ENCODE measurements around the gene ITGAX. TPM values are rescaled to one million over a fixed set of nuclear protein-coding genes. Genes with fewer than 3 reads are reported as not detected.

ITGAX gene
- total RNA-seq, 5 donors from 2014 or later (not counting 1 experiment from before 2014, with no cell fraction given), result 1.4 to 4.3 (median 3.9) TPM

DNA sequence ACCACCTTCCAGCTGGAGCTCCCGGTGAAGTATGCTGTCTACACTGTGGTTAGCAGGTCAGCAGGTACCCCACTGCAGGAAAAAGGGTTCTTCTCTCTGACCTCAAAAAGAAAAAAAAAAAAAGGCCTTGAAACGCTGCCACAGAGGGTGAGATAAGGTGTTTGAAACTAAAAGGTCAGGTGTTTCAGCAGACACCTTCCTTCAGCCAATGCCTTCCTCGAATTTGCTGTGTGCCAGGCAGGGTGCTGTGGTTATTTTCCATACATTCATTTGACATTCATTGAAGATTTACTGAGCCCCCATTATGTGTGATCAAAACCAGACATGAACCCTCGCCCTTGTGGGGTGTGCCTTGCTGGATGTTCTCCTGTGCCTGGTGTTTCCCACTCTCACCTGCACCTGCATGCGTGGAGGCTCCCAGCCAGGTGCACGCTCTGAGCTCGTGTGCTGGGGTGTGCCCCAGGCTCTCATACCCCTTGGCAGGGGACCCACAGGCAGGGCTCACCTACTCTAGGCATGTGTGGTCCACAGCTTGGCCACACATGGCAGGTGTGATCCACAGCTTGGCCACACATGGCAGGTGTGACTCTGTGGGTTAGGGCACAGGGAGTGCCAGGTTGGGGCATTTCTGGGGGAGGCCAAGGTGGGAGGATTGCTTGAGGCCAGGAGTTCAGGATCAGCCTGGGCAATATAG lies 22.4 kb downstream of the ITGAX start:
- H3K4me3 Mint-ChIP-seq, result no peak overlapping the region
- 41% methylated on average over 5 of the region's 7 CpGs for whole genome bisulfite sequencing (ENCODE audit: insufficient coverage)
- DNase-seq (no peak), ATAC-seq (replicated peaks in 1 of 4) (no peak)
- H3K9me3 Mint-ChIP-seq, result peaks cover 0 to 9% (median 0%) of the 10 kb centered on the region in 3 donors
- peaks cover 2 to 9% (median 4%) of the 10 kb centered on the region in 3 donors for H3K4me1 Mint-ChIP-seq
- ChIA-PET POLR2A (no interaction called here), CTCF (no interaction called here)
- H3K4me3 ChIP-seq (ENCODE audit: control insufficient read depth in 1 of 2, extremely low read depth in 1 of 2, low read length in 1 of 2), result no peak overlapping the region
- H3K27ac Mint-ChIP-seq, result no peak overlapping the region
- no peaks in the 10 kb centered on the region for H3K36me3 Mint-ChIP-seq
- peaks cover 0 to 1% of the 10 kb centered on the region in 2 donors for H3K27me3 Mint-ChIP-seq
- H3K36me3 ChIP-seq (ENCODE audit: control insufficient read depth in 2 of 2, extremely low read depth in 1 of 2, insufficient read depth in 1 of 2, low read length in 1 of 2), result no peaks in the 10 kb centered on the region
- peaks cover 0 to 10% of the 10 kb centered on the region in 2 experiments for H3K27me3 ChIP-seq (replicated peaks in 1 of 2; ENCODE audit: control insufficient read depth in 2 of 2, extremely low read depth in 1 of 2, insufficient read depth in 2 of 2, low read length in 1 of 2)
- no peaks in the 10 kb centered on the region for H3K9me3 ChIP-seq
- H3K4me1 ChIP-seq (ENCODE audit: control insufficient read depth in 1 of 2, extremely low read depth in 1 of 2, insufficient read depth in 2 of 2, low read length in 2 of 2), result peaks cover 0 to 19% of the 10 kb centered on the region in 2 experiments
- no peak overlapping the region for H3K27ac ChIP-seq (ENCODE audit: low read length)

DNA sequence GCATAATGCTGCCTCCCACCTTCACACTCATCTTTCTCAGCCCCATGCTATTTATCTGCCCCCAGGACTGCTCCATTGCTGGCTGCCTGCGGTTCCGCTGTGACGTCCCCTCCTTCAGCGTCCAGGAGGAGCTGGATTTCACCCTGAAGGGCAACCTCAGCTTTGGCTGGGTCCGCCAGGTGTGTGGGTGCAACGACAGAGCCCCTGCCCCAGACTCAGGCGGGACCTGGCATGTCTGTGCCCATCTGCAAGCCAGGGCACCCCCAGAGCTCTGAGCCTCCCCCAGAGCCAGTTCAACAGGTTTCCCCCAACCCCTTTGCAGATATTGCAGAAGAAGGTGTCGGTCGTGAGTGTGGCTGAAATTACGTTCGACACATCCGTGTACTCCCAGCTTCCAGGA lies 25.2 kb downstream of the ITGAX start:
- POLR2A ChIA-PET, result no interaction called here
- H3K36me3 Mint-ChIP-seq, result no peaks in the 10 kb centered on the region
- 88% methylated on average over 6 of the region's 12 CpGs for WGBS (ENCODE audit: insufficient coverage)
- H3K36me3 ChIP-seq (ENCODE audit: control insufficient read depth in 2 of 2, extremely low read depth in 1 of 2, insufficient read depth in 1 of 2, low read length in 1 of 2), result no peaks in the 10 kb centered on the region
- CTCF ChIA-PET, result no interaction called here
- peaks cover 0 to 23% of the 10 kb centered on the region in 2 experiments for H3K4me1 ChIP-seq (ENCODE audit: control insufficient read depth in 1 of 2, extremely low read depth in 1 of 2, insufficient read depth in 2 of 2, low read length in 2 of 2)
- no peak overlapping the region for H3K4me3 Mint-ChIP-seq
- peaks cover 5 to 9% (median 6%) of the 10 kb centered on the region in 3 donors for H3K4me1 Mint-ChIP-seq
- H3K27me3 Mint-ChIP-seq, result peaks cover 0 to 10% of the 10 kb centered on the region in 2 donors
- H3K9me3 ChIP-seq, result no peaks in the 10 kb centered on the region
- ATAC-seq (replicated peaks in 1 of 4) (no peak), DNase-seq (no peak)
- H3K27ac Mint-ChIP-seq, result no peak overlapping the region
- H3K27ac ChIP-seq (ENCODE audit: low read length), result no peak overlapping the region
- no peak overlapping the region for H3K4me3 ChIP-seq (ENCODE audit: control insufficient read depth in 1 of 2, extremely low read depth in 1 of 2, low read length in 1 of 2)
- H3K9me3 Mint-ChIP-seq, result peaks cover 0 to 8% (median 0%) of the 10 kb centered on the region in 3 donors
- H3K27me3 ChIP-seq (replicated peaks in 1 of 2; ENCODE audit: control insufficient read depth in 2 of 2, extremely low read depth in 1 of 2, insufficient read depth in 2 of 2, low read length in 1 of 2), result peaks cover 0 to 22% of the 10 kb centered on the region in 2 experiments

GRCh38 chr16:31382485-31383161 lies 27.6 kb downstream of the ITGAX start:
- Histone ChIP-seq H3K4me3 (ENCODE audit: control insufficient read depth in 1 of 2, extremely low read depth in 1 of 2, low read length in 1 of 2) (no peak overlapping the region), H3K4me1 (ENCODE audit: control insufficient read depth in 1 of 2, extremely low read depth in 1 of 2, insufficient read depth in 2 of 2, low read length in 2 of 2) (peaks cover 0 to 12% of the 10 kb centered on the region in 2 experiments), H3K9me3 (no peaks in the 10 kb centered on the region), H3K27ac (ENCODE audit: low read length) (no peak overlapping the region), H3K27me3 (replicated peaks in 1 of 2; ENCODE audit: control insufficient read depth in 2 of 2, extremely low read depth in 1 of 2, insufficient read depth in 2 of 2, low read length in 1 of 2) (peaks cover 0 to 22% of the 10 kb centered on the region in 2 experiments), H3K36me3 (ENCODE audit: control insufficient read depth in 2 of 2, extremely low read depth in 1 of 2, insufficient read depth in 1 of 2, low read length in 1 of 2) (no peaks in the 10 kb centered on the region)
- ChIA-PET POLR2A (no interaction called here), CTCF (interaction anchor here in 1 of 2 donors (0.6 to 0.7 kb wide), 2 partner anchors 60 to 84 kb away, joined by 3 read pairs; no protein-coding TSS in a partner anchor)
- peaks cover 0 to 12% of the 10 kb centered on the region in 2 donors for H3K27me3 Mint-ChIP-seq
- no peaks in the 10 kb centered on the region for H3K36me3 Mint-ChIP-seq
- DNase-seq (peak; percentile 18 to 77 (median 53)), ATAC-seq (replicated peaks in 1 of 4) (peak; percentile 71 to 78 (median 76))
- 54% methylated on average over 6 of the region's 14 CpGs for WGBS (ENCODE audit: insufficient coverage)
- H3K4me3 Mint-ChIP-seq, result no peak overlapping the region
- H3K27ac Mint-ChIP-seq, result no peak overlapping the region
- H3K9me3 Mint-ChIP-seq, result no peaks in the 10 kb centered on the region
- H3K4me1 Mint-ChIP-seq, result peaks cover 2 to 8% (median 6%) of the 10 kb centered on the region in 3 donors

GRCh38 chr16:31385680-31386079 lies 30.7 kb downstream of the ITGAX start:
- H3K27me3 Mint-ChIP-seq, result peaks cover 9 to 16% of the 10 kb centered on the region in 2 donors
- no peaks in the 10 kb centered on the region for H3K9me3 Mint-ChIP-seq
- Histone ChIP-seq H3K27me3 (replicated peaks in 1 of 2; ENCODE audit: control insufficient read depth in 2 of 2, extremely low read depth in 1 of 2, insufficient read depth in 2 of 2, low read length in 1 of 2) (peaks cover 0 to 22% of the 10 kb centered on the region in 2 experiments), H3K4me1 (ENCODE audit: control insufficient read depth in 1 of 2, extremely low read depth in 1 of 2, insufficient read depth in 2 of 2, low read length in 2 of 2) (peaks cover 0 to 6% of the 10 kb centered on the region in 2 experiments), H3K9me3 (no peaks in the 10 kb centered on the region), H3K36me3 (ENCODE audit: control insufficient read depth in 2 of 2, extremely low read depth in 1 of 2, insufficient read depth in 1 of 2, low read length in 1 of 2) (no peaks in the 10 kb centered on the region), H3K4me3 (ENCODE audit: control insufficient read depth in 1 of 2, extremely low read depth in 1 of 2, low read length in 1 of 2) (no peak overlapping the region), H3K27ac (ENCODE audit: low read length) (no peak overlapping the region)
- DNase-seq (no peak), ATAC-seq (replicated peaks in 1 of 4) (no peak)
- no peak overlapping the region for H3K4me3 Mint-ChIP-seq
- POLR2A ChIA-PET, result no interaction called here
- H3K4me1 Mint-ChIP-seq, result peaks cover 2 to 6% (median 6%) of the 10 kb centered on the region in 3 donors
- CTCF ChIA-PET, result interaction anchor here in 1 of 2 donors (1.3 kb wide), 1 partner anchor 484 kb away, joined by 3 read pairs; no protein-coding TSS in a partner anchor
- no peak overlapping the region for H3K27ac Mint-ChIP-seq
- no peaks in the 10 kb centered on the region for H3K36me3 Mint-ChIP-seq
- WGBS (ENCODE audit: insufficient coverage), result 94% methylated on average over 2 of the region's 4 CpGs

DNA sequence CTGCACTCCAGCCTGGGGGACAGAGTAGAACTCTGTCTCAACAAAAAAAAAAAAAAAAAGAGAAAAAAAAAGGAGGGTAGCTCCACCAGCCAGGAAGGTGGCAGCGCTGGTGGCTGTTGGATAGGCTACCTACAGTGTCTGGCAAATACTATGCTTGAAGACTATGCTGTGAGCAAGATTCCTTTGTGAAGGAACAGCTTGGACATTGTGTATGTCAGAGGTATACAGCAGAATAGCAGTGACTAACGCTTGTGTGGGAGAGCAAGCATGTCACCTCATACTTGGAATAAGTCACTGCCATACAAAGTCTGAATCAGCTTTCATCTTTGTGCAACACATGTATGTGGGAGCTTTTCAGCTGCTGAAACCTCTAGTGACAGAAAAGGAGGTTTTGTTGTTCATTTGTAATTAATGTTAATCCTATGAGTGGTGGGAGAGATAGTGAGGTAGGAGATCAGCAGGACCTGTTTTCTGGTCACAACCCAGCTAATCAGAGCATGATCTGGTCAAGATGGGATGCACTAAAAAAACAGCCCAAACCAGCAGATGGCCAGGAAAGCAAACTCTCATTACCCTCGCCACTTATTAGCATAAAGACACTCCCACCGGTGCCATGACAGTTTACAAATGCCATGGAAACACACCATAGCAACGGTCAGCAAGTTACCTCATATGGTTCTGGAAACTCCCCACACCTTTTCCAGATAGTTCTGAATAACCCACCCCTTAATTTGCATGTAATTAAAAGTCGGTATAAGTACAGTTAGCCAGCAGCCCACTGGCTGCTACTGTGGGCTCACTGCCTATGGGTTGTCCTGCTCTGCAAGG lies 31.4 kb downstream of the ITGAX start:
- peak in 2 of 4 experiments; percentile 23 to 29 for ATAC-seq (replicated peaks in 1 of 4)
- CTCF ChIA-PET, result interaction anchor here (0.6 to 1.3 kb wide), 2 partner anchors 108 to 483 kb away, joined by 3 read pairs; no protein-coding TSS in a partner anchor
- peaks cover 2 to 6% (median 6%) of the 10 kb centered on the region in 3 donors for H3K4me1 Mint-ChIP-seq
- DNase-seq, result peak in 4 of 35 experiments; percentile 6 to 53 (median 17)
- peaks cover 0 to 22% of the 10 kb centered on the region in 2 experiments for H3K27me3 ChIP-seq (replicated peaks in 1 of 2; ENCODE audit: control insufficient read depth in 2 of 2, extremely low read depth in 1 of 2, insufficient read depth in 2 of 2, low read length in 1 of 2)
- no peak overlapping the region for H3K27ac Mint-ChIP-seq
- H3K36me3 ChIP-seq (ENCODE audit: control insufficient read depth in 2 of 2, extremely low read depth in 1 of 2, insufficient read depth in 1 of 2, low read length in 1 of 2), result no peaks in the 10 kb centered on the region
- POLR2A ChIA-PET, result no interaction called here
- H3K9me3 Mint-ChIP-seq, result no peaks in the 10 kb centered on the region
- no peak overlapping the region for H3K27ac ChIP-seq (ENCODE audit: low read length)
- no peaks in the 10 kb centered on the region for H3K36me3 Mint-ChIP-seq
- no peaks in the 10 kb centered on the region for H3K9me3 ChIP-seq
- H3K4me1 ChIP-seq (ENCODE audit: control insufficient read depth in 1 of 2, extremely low read depth in 1 of 2, insufficient read depth in 2 of 2, low read length in 2 of 2), result peaks cover 0 to 6% of the 10 kb centered on the region in 2 experiments
- H3K27me3 Mint-ChIP-seq, result peaks cover 11 to 16% of the 10 kb centered on the region in 2 donors
- 68% methylated on average over 5 of the region's 6 CpGs for WGBS (ENCODE audit: insufficient coverage)
- no peak overlapping the region for H3K4me3 Mint-ChIP-seq
- H3K4me3 ChIP-seq (ENCODE audit: control insufficient read depth in 1 of 2, extremely low read depth in 1 of 2, low read length in 1 of 2), result no peak overlapping the region

- WGBS (ENCODE audit: insufficient coverage), result no CpG with 5 or more reads among the region's 2 CpGs
- CTCF ChIA-PET, result no interaction called here
- POLR2A ChIA-PET, result no interaction called here
Measured at GRCh38 chr16:31388535-31388934, 33.6 kb downstream of the ITGAX start.

More at GRCh38 chr16:31388535-31388934, 33.6 kb downstream of the ITGAX start:
- Histone ChIP-seq H3K4me1 (ENCODE audit: control insufficient read depth in 1 of 2, extremely low read depth in 1 of 2, insufficient read depth in 2 of 2, low read length in 2 of 2) (no peaks in the 10 kb centered on the region), H3K4me3 (ENCODE audit: control insufficient read depth in 1 of 2, extremely low read depth in 1 of 2, low read length in 1 of 2) (no peak overlapping the region), H3K27me3 (replicated peaks in 1 of 2; ENCODE audit: control insufficient read depth in 2 of 2, extremely low read depth in 1 of 2, insufficient read depth in 2 of 2, low read length in 1 of 2) (peaks cover 0 to 21% of the 10 kb centered on the region in 2 experiments), H3K9me3 (no peaks in the 10 kb centered on the region), H3K36me3 (ENCODE audit: control insufficient read depth in 2 of 2, extremely low read depth in 1 of 2, insufficient read depth in 1 of 2, low read length in 1 of 2) (no peaks in the 10 kb centered on the region), H3K27ac (ENCODE audit: low read length) (no peak overlapping the region)
- DNase-seq, result no peak
- H3K4me3 Mint-ChIP-seq, result no peak overlapping the region
- peaks cover 10 to 14% of the 10 kb centered on the region in 2 donors for H3K27me3 Mint-ChIP-seq
- no peak overlapping the region for H3K27ac Mint-ChIP-seq
- peaks cover 0 to 6% (median 0%) of the 10 kb centered on the region in 3 donors for H3K4me1 Mint-ChIP-seq
- ATAC-seq (replicated peaks in 1 of 4), result no peak
- no peaks in the 10 kb centered on the region for H3K36me3 Mint-ChIP-seq
- H3K9me3 Mint-ChIP-seq, result no peaks in the 10 kb centered on the region

Measured in T-cell (primary cell).